ENCODE measurements around the gene HDAC10.

DNA sequence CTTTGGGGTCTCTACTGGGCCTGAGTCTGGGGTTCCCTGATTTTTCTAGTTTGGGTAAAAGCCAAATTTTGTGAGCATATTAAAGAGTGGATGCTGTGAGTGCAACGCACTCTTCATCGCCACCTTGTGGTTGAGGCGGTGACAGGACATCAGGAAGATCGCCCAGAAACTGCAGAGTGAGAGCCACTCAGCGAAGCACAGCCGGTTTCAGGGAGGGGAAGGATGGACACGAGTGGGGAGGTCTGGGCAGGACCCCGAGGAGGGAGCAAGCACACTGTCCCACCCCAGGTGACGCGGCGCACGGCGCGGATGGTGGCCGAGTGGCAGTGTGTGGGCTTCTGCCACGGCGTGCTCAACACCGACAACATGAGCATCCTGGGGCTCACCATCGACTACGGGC, 41.2 kb downstream of the HDAC10 start:
- TF ChIP-seq, protein P1, sequence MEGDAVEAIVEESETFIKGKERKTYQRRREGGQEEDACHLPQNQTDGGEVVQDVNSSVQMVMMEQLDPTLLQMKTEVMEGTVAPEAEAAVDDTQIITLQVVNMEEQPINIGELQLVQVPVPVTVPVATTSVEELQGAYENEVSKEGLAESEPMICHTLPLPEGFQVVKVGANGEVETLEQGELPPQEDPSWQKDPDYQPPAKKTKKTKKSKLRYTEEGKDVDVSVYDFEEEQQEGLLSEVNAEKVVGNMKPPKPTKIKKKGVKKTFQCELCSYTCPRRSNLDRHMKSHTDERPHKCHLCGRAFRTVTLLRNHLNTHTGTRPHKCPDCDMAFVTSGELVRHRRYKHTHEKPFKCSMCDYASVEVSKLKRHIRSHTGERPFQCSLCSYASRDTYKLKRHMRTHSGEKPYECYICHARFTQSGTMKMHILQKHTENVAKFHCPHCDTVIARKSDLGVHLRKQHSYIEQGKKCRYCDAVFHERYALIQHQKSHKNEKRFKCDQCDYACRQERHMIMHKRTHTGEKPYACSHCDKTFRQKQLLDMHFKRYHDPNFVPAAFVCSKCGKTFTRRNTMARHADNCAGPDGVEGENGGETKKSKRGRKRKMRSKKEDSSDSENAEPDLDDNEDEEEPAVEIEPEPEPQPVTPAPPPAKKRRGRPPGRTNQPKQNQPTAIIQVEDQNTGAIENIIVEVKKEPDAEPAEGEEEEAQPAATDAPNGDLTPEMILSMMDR (IDR thresholded peaks at IDR 0.05), result peak; percentile 78 to 88 (median 84)
- no peak for TF ChIP-seq EP300 (IDR thresholded peaks at IDR 0.05)
